HFF-Myc (cell line): ENCODE measurements around the gene PLPPR4.

Experiments
- DNase-seq: peaks from one replicate; pipeline ENCODE4 v3.0.0-alpha.2; 2011; ENCODE audit warnings: low read depth; ENCODE audit errors: extremely low read depth
- H3K4me3 ChIP-seq: replicated peaks from 2 replicates; pipeline ENCODE4 v1.5.1; 2011; ENCODE audit warnings: low read depth, mild to moderate bottlenecking, control low read depth, low read length
- TF ChIP-seq, protein P1 (sequence below): IDR thresholded peaks from 2 replicates; pipeline ENCODE4 v1.5.1; 2012; ENCODE audit warnings: mild to moderate bottlenecking, low read depth, low read length, control low read depth; ENCODE audit errors: missing control alignments

PLPPR4 gene

GRCh38 chr1:99352821-99353220 lies 88.5 kb downstream of the PLPPR4 start:
- H3K4me3 ChIP-seq, result no peak overlapping the region

DNA sequence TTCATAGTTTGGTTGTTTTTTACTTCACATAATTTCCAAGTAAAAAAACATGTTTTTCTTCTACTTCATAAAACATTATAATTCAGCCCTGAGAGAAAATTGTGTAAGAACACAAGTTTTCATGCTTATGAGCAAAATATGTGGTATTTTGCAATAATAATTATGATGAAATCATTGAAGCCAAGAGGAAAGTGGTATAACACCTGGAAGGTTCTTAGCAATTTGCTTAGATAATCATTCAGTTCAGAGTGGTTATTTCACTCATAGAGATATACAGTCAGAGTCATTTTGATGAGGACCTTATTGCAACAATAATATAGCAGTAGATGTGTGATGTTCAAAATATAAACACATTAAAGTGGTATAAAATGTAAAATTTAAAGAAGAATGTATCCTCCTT lies 94.5 kb downstream of the PLPPR4 start:
- TF ChIP-seq, protein P1, sequence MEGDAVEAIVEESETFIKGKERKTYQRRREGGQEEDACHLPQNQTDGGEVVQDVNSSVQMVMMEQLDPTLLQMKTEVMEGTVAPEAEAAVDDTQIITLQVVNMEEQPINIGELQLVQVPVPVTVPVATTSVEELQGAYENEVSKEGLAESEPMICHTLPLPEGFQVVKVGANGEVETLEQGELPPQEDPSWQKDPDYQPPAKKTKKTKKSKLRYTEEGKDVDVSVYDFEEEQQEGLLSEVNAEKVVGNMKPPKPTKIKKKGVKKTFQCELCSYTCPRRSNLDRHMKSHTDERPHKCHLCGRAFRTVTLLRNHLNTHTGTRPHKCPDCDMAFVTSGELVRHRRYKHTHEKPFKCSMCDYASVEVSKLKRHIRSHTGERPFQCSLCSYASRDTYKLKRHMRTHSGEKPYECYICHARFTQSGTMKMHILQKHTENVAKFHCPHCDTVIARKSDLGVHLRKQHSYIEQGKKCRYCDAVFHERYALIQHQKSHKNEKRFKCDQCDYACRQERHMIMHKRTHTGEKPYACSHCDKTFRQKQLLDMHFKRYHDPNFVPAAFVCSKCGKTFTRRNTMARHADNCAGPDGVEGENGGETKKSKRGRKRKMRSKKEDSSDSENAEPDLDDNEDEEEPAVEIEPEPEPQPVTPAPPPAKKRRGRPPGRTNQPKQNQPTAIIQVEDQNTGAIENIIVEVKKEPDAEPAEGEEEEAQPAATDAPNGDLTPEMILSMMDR, result no peak
- no peak for DNase-seq
- H3K4me3 ChIP-seq, result no peak overlapping the region

More at GRCh38 chr1:99352821-99353220, 88.5 kb downstream of the PLPPR4 start:
- DNase-seq, result no peak
- TF ChIP-seq, protein P1, result no peak
